GM12878 (cell line): ENCODE data around the gene ICE1. TPM values are rescaled to one million over a fixed set of nuclear protein-coding genes. Genes with fewer than 3 reads are reported as not detected.

Experiments used
- BACH1 ChIP-seq: fragments of 450-650 bp; IDR thresholded peaks from 2 replicates; pipeline ENCODE4 v1.6.1; 2017; ENCODE audit warnings: mild to moderate bottlenecking, borderline replicate concordance
- BCL3 ChIP-seq: IDR thresholded peaks from 2 replicates; pipeline ENCODE4 v1.6.1; 2011; ENCODE audit warnings: borderline replicate concordance, low read depth, mild to moderate bottlenecking, moderate library complexity, low read length; ENCODE audit not compliant: insufficient read depth, poor library complexity, severe bottlenecking
- CTCF ChIP-seq, 3 experiments: IDR thresholded peaks in 2 of 3; conservative IDR thresholded peaks in 1 of 3; 2 replicates each; pipeline ENCODE4 v1.5.1; 2011; ENCODE audit warnings: low read depth in 3 of 3, low read length in 3 of 3, mild to moderate bottlenecking in 3 of 3, control low read depth in 2 of 3, moderate library complexity in 2 of 3, inconsistent platforms in 1 of 3, mixed read lengths in 1 of 3; ENCODE audit not compliant: control insufficient read depth in 2 of 3, insufficient read depth in 1 of 3; ENCODE audit errors: extremely low read depth in 1 of 3
- FOXM1 ChIP-seq: IDR thresholded peaks from 2 replicates; pipeline ENCODE4 v1.6.1; 2012; ENCODE audit warnings: low read depth, mild to moderate bottlenecking, inconsistent platforms, low read length, moderate library complexity
- HDGF ChIP-seq: fragments of 450-650 bp; IDR thresholded peaks from 2 replicates; pipeline ENCODE4 v1.6.1; 2016; ENCODE audit warnings: antibody characterized with exemption
- IKZF1 ChIP-seq: fragments of 450-650 bp; conservative IDR thresholded peaks from 2 replicates; pipeline ENCODE4 v1.6.1; 2017; ENCODE audit warnings: antibody characterized with exemption, mild to moderate bottlenecking
- IRF4 ChIP-seq: IDR thresholded peaks from 2 replicates; pipeline ENCODE4 v1.6.1; 2011; ENCODE audit warnings: low read depth, low read length
- JUNB ChIP-seq: IDR thresholded peaks from 2 replicates; pipeline ENCODE4 v1.6.1; 2016; ENCODE audit warnings: antibody characterized with exemption, mild to moderate bottlenecking
- KDM1A ChIP-seq: fragments of 200-600 bp; sonication (generic); IDR thresholded peaks from 2 replicates; pipeline ENCODE4 v1.6.1; 2016; ENCODE audit warnings: borderline replicate concordance
- MYC ChIP-seq: IDR thresholded peaks from 2 replicates; pipeline ENCODE4 v1.6.1; 2011; ENCODE audit warnings: mild to moderate bottlenecking, low read length, moderate library complexity, inconsistent platforms; ENCODE audit not compliant: insufficient read depth, insufficient replicate concordance, insufficient read length, severe bottlenecking
- REST ChIP-seq: IDR thresholded peaks from 2 replicates; pipeline ENCODE4 v1.6.1; 2012; ENCODE audit warnings: mild to moderate bottlenecking, low read depth, low read length
- RFX5 ChIP-seq: IDR thresholded peaks from 2 replicates; pipeline ENCODE4 v1.6.1; 2011; ENCODE audit warnings: low read depth, low read length, improper control_type of control experiment
- TCF3 ChIP-seq: IDR thresholded peaks from 2 replicates; pipeline ENCODE4 v1.6.1; 2012; ENCODE audit warnings: low read depth, mild to moderate bottlenecking, low read length, borderline replicate concordance; ENCODE audit not compliant: insufficient read depth
- USF1 ChIP-seq: IDR thresholded peaks from 2 replicates; pipeline ENCODE4 v1.6.1; 2011; ENCODE audit warnings: borderline replicate concordance, low read depth, mild to moderate bottlenecking, moderate library complexity, mixed read lengths, low read length; ENCODE audit not compliant: insufficient read depth; ENCODE audit errors: extremely low read length
- ZBTB40 ChIP-seq: fragments of 450-650 bp; IDR thresholded peaks from 2 replicates; pipeline ENCODE4 v1.6.1; 2016; ENCODE audit warnings: mild to moderate bottlenecking, moderate library complexity, borderline replicate concordance
- polyA plus RNA-seq, 11 experiments: library from polyadenylated mRNA; depleted of rRNA in 4 of 11; unstranded in 6 of 11; stranded (reverse) in 5 of 11; fragments of >200 nt; fragmentation: Nextera tagmentation in 4 of 11; fragmentation: Illumina TruSeq in 1 of 11; extraction: Ambion mirVana in 4 of 11; extraction: Trizol in 1 of 11; gene quantifications; 1 replicate in 1 of 11; 2 replicates in 10 of 11; pipeline versions ENCODE4 v1.2.1 to v1.2.3, GENCODE V29; 2011 to 2016; ENCODE audit warnings: inconsistent platforms in 2 of 11, missing spikeins in 2 of 11, low read depth in 1 of 11
- total RNA-seq, 4 experiments: library from RNA; depleted of rRNA in 3 of 4; stranded (reverse); fragments of >200 nt in 3 of 4; fragmentation: Illumina TruSeq in 1 of 4; extraction: Trizol in 1 of 4; gene quantifications; 2 replicates each; pipeline versions ENCODE4 v1.2.1 to v1.2.3, GENCODE V29; 2013 to 2021

Gene ICE1
- total and polyA plus RNA-seq, 10 of the 15 experiments (the other 5 are each of a cell fraction or from before 2014, with no cell fraction given) = 3.8 to 31.4 (median 18.9) TPM

GRCh38 chr5:5421149-5421960 lies 1.1 kb upstream of the ICE1 start (continued):
- TF ChIP-seq BCL3 = no peak
- TF ChIP-seq MYC = no peak
- no peak for TF ChIP-seq TCF3
- TF ChIP-seq JUNB = peak; percentile 52; the same call in 1 of the 2 replicates
- no peak for TF ChIP-seq HDGF
- TF ChIP-seq BACH1 = no peak
- no peak for TF ChIP-seq REST
- TF ChIP-seq KDM1A = no peak
- TF ChIP-seq USF1 = no peak
- no peak; the same call in 1 of the 2 replicates for TF ChIP-seq IKZF1
- no peak for TF ChIP-seq CTCF (IDR thresholded peaks at IDR 0.05 in 2 of 3, conservative IDR thresholded peaks at IDR 0.05 in 1 of 3; ENCODE audit: control insufficient read depth in 2 of 3, extremely low read depth in 1 of 3, insufficient read depth in 1 of 3, low read depth in 3 of 3, low read length in 3 of 3)
- TF ChIP-seq IRF4 = no peak; the same call in 1 of the 2 replicates
- TF ChIP-seq FOXM1 = 0 out of 2 replicates have a peak, but pooled peaks have one; percentile 17
- TF ChIP-seq ZBTB40 = no peak
- no peak for TF ChIP-seq RFX5
